T-cell (primary cell): ENCODE results near the gene GAPVD1. TPM values are rescaled to one million over a fixed set of nuclear protein-coding genes. Genes with fewer than 3 reads are reported as not detected.
"Not testable (repeated sequence)": the region's sequence is repeated elsewhere in the genome, so short reads cannot be mapped to it uniquely, and the experiment has no call there.

Experiments used
- ATAC-seq, 4 experiments: fragments of 200-7000 bp in 3 of 4; fragments of 150-1000 bp in 1 of 4; cut with Tn5 transposase; replicated peaks in 1 of 4; 1 replicate in 3 of 4; 2 replicates in 1 of 4; pipeline ENCODE4 v1.10.0; 2021; ENCODE audit warnings: moderate library complexity in 3 of 4, mild to moderate bottlenecking in 2 of 4, moderate number of reproducible peaks in 1 of 4
- CTCF ChIA-PET, 2 donors: fragments of 300-600 bp; sonication (Branson Sonifier 250); formaldehyde crosslinking; loops; one replicate each; lab custom pipeline; 2022; ENCODE audit warnings: antibody characterized with exemption in 2 of 2; lab: Charles Lee
- POLR2A ChIA-PET, 2 donors: fragments of 300-600 bp; sonication (Branson Sonifier 250); formaldehyde crosslinking; loops; one replicate each; lab custom pipeline; 2022; ENCODE audit warnings: antibody characterized with exemption in 2 of 2; lab: Charles Lee
- DNase-seq, 35 experiments: peaks; one replicate each; pipeline versions ENCODE4 v3.0.0 to v3.0.0-alpha.2; 2013 to 2023
- H3K27ac ChIP-seq: one replicate; pipeline ENCODE4 v1.5.1; 2013; ENCODE audit warnings: low read length
- H3K27me3 ChIP-seq, 2 experiments: replicated peaks in 1 of 2; 1 replicate in 1 of 2; 2 replicates in 1 of 2; pipeline versions ENCODE4 v1.6.1 to v1.7.0; 2013; ENCODE audit warnings: low read length in 1 of 2, mixed read lengths in 1 of 2; ENCODE audit not compliant: control insufficient read depth in 2 of 2, insufficient read depth in 2 of 2; ENCODE audit errors: extremely low read depth in 1 of 2
- H3K36me3 ChIP-seq, 2 donors: 1 replicate in 1 of 2; 2 replicates in 1 of 2; pipeline versions ENCODE4 v1.6.1 to v1.7.0; 2013; ENCODE audit warnings: low read length in 1 of 2; ENCODE audit not compliant: control insufficient read depth in 2 of 2, insufficient read depth in 1 of 2; ENCODE audit errors: extremely low read depth in 1 of 2
- H3K4me1 ChIP-seq, 2 experiments: 1 replicate in 1 of 2; 2 replicates in 1 of 2; pipeline versions ENCODE4 v1.6.1 to v1.7.0; 2013; ENCODE audit warnings: low read length in 2 of 2, mixed read lengths in 1 of 2; ENCODE audit not compliant: insufficient read depth in 2 of 2, control insufficient read depth in 1 of 2; ENCODE audit errors: extremely low read depth in 1 of 2
- H3K4me3 ChIP-seq, 2 donors: 1 replicate in 1 of 2; 2 replicates in 1 of 2; pipeline versions ENCODE4 v1.5.1 to v1.7.0; 2013; ENCODE audit warnings: mild to moderate bottlenecking in 2 of 2, low read length in 1 of 2, moderate library complexity in 1 of 2; ENCODE audit not compliant: control insufficient read depth in 1 of 2; ENCODE audit errors: extremely low read depth in 1 of 2
- H3K9me3 ChIP-seq: 2 replicates; pipeline ENCODE4 v1.7.0; 2013
- H3K27ac Mint-ChIP-seq, 2 donors: one replicate each; pipeline ENCODE4 v1.8.0; 2020 to 2021; ENCODE audit warnings: mild to moderate bottlenecking in 2 of 2, mixed read lengths in 2 of 2
- H3K27me3 Mint-ChIP-seq, 2 donors: one replicate each; pipeline ENCODE4 v1.8.0; 2021 to 2022; ENCODE audit warnings: mixed read lengths in 2 of 2
- H3K36me3 Mint-ChIP-seq: one replicate; pipeline ENCODE4 v1.8.0; 2021; ENCODE audit warnings: mixed read lengths
- H3K4me1 Mint-ChIP-seq, 3 donors: one replicate each; pipeline ENCODE4 v1.8.0; 2020 to 2022; ENCODE audit warnings: mixed read lengths in 3 of 3, mild to moderate bottlenecking in 1 of 3
- H3K4me3 Mint-ChIP-seq, 3 donors: one replicate each; pipeline ENCODE4 v1.8.0; 2020 to 2022; ENCODE audit warnings: mild to moderate bottlenecking in 3 of 3, mixed read lengths in 3 of 3, moderate library complexity in 3 of 3
- H3K9me3 Mint-ChIP-seq, 3 donors: one replicate each; pipeline ENCODE4 v1.8.0; 2020 to 2022; ENCODE audit warnings: mixed read lengths in 3 of 3
- WGBS: methylation state at CpG from one replicate; pipeline ENCODE4 v1.1.5; 2013; ENCODE audit warnings: missing lambda C conversion rate; ENCODE audit not compliant: insufficient coverage; 5-methylcytosine and 5-hydroxymethylcytosine counted together
- total RNA-seq, 35 experiments: library from RNA in 6 of 35; stranded (reverse) in 6 of 35; fragments of 120-200 nt in 1 of 35; gene quantifications; one replicate each; pipeline versions ENCODE4 v1.2.1 to v1.2.4 and lab custom pipeline; 2013 to 2026

Gene GAPVD1
- total RNA-seq, 5 donors from 2014 or later (not counting 1 experiment from before 2014, with no cell fraction given) = 54.6 to 71.2 (median 57.4) TPM

GRCh38 chr9:125399666-125400065, 138.0 kb downstream of the GAPVD1 start:
- no peak overlapping the region for H3K4me3 Mint-ChIP-seq
- H3K9me3 Mint-ChIP-seq = no peaks in the 10 kb centered on the region
- no peak overlapping the region for H3K27ac Mint-ChIP-seq
- ChIA-PET CTCF (no interaction called here), POLR2A (no interaction called here)
- H3K27me3 Mint-ChIP-seq = no peaks in the 10 kb centered on the region
- Histone ChIP-seq H3K4me1 (no peaks in the 10 kb centered on the region), H3K27me3 (peaks cover 0 to 3% of the 10 kb centered on the region in 2 experiments), H3K4me3 (no peak overlapping the region), H3K36me3 (no peaks in the 10 kb centered on the region), H3K9me3 (no peaks in the 10 kb centered on the region), H3K27ac (no peak overlapping the region)
- DNase-seq (no peak), ATAC-seq (no peak)
- no peaks in the 10 kb centered on the region for H3K36me3 Mint-ChIP-seq
- H3K4me1 Mint-ChIP-seq = no peaks in the 10 kb centered on the region
- 92% methylated on average over 16 of the region's 20 CpGs for WGBS

- H3K27ac Mint-ChIP-seq, H3K4me3 ChIP-seq, POLR2A ChIA-PET, H3K9me3 ChIP-seq, H3K36me3 Mint-ChIP-seq, H3K4me1 ChIP-seq, ATAC-seq, H3K27me3 Mint-ChIP-seq, H3K27ac ChIP-seq, H3K36me3 ChIP-seq, CTCF ChIA-PET, H3K27me3 ChIP-seq, H3K4me3 Mint-ChIP-seq, H3K4me1 Mint-ChIP-seq, H3K9me3 Mint-ChIP-seq, DNase-seq: not testable (repeated sequence)
- 100% methylated on average over 2 of the region's 8 CpGs for WGBS
These were observed 138.6 kb downstream of the GAPVD1 start for GRCh38 chr9:125400232-125400631.

DNA sequence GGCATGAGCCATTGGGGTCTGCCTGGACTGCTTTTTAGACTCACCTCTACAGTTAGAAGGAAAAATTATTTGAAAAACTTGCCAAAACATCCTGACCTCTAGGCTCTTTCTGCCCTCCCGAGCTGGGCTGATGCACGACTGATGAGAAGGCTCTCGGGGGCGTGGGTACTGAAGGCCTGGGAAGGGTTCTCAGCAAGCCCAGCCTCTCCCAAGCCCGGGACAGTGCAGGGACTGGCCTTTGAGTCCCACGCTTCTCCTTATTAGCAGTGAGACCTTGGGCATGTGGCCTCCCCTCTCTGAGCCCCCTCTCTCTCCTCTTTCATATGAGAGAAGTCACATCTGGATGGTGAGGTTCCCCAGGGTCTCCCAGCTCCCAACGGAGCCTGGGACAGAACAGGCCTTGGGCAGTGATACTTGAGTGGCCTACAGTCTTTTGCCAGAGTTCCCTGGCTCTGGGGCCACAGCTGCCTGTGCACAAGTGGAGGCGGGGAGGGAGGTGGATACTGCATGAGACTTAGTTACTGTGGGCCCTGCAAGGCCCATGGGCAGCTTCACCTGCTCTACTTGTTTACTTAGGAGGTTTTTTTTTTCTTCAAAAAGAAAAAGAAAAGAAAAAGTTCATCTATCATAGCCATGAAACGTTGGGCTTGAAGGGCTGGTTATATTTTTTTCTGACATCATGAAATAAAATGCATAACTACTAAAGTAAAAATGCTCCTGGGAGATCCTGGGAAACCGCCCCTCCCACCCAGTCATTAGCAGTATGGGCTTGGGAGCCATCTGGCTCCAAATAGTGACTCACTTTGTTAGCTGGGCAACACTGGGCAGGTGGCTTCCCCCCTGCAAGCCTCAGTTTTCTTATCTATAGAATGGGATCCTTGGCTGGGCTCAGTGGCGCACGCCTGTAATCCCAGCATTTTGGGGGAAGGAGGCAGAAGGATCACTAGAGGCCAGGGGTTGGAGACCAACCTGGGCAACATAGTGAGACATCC, 139.4 kb downstream of the GAPVD1 start:
- H3K36me3 Mint-ChIP-seq = no peaks in the 10 kb centered on the region
- H3K27me3 Mint-ChIP-seq = peaks cover 3 to 4% of the 10 kb centered on the region in 2 donors
- H3K4me1 ChIP-seq = no peaks in the 10 kb centered on the region
- 82% methylated on average over 6 of the region's 12 CpGs for WGBS
- no peaks in the 10 kb centered on the region for H3K4me1 Mint-ChIP-seq
- CTCF ChIA-PET = no interaction called here
- no peaks in the 10 kb centered on the region for H3K9me3 Mint-ChIP-seq
- no peak overlapping the region for H3K27ac ChIP-seq
- peaks cover 0 to 4% of the 10 kb centered on the region in 2 experiments for H3K27me3 ChIP-seq
- H3K9me3 ChIP-seq = no peaks in the 10 kb centered on the region
- no peak overlapping the region for H3K4me3 ChIP-seq
- H3K4me3 Mint-ChIP-seq = no peak overlapping the region
- DNase-seq (no peak), ATAC-seq (no peak)
- H3K27ac Mint-ChIP-seq = no peak overlapping the region
- POLR2A ChIA-PET = no interaction called here
- no peaks in the 10 kb centered on the region for H3K36me3 ChIP-seq

DNA sequence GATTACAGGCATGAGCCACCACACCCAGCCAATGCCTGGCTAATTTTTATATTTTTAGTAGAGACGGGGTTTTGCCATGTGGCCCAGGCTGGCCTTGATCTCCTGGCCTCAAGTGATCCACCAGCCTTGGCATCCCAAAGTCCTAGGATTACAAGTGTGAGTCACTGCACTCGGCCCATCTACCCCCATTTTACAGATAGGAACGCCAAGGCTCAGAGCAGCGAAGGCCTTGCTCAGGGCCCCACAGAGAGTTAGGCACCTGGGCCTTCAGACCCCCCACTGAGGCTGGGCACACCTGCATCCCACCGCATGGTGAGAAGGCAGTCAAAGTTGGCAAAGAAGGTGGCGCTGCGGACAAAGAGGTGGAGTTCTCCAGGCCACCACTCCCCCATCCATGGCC, 143.1 kb downstream of the GAPVD1 start:
- Histone ChIP-seq H3K4me3 (no peak overlapping the region), H3K27me3 (peaks cover 0 to 39% of the 10 kb centered on the region in 2 experiments), H3K27ac (no peak overlapping the region), H3K36me3 (no peaks in the 10 kb centered on the region), H3K4me1 (peaks cover 0 to 16% of the 10 kb centered on the region in 2 experiments), H3K9me3 (no peaks in the 10 kb centered on the region)
- H3K27ac Mint-ChIP-seq = no peak overlapping the region
- no peaks in the 10 kb centered on the region for H3K36me3 Mint-ChIP-seq
- DNase-seq (no peak), ATAC-seq (no peak)
- WGBS = 86% methylated on average over 7 of the region's 7 CpGs
- ChIA-PET CTCF (no interaction called here), POLR2A (no interaction called here)
- peaks cover 7 to 11% (median 7%) of the 10 kb centered on the region in 3 donors for H3K4me1 Mint-ChIP-seq
- H3K9me3 Mint-ChIP-seq = no peaks in the 10 kb centered on the region
- peaks cover 26 to 29% of the 10 kb centered on the region in 2 donors for H3K27me3 Mint-ChIP-seq
- no peak overlapping the region for H3K4me3 Mint-ChIP-seq

- DNase-seq (no peak), ATAC-seq (no peak)
- Histone ChIP-seq H3K36me3 (no peaks in the 10 kb centered on the region), H3K9me3 (no peaks in the 10 kb centered on the region), H3K4me1 (peaks cover 0 to 16% of the 10 kb centered on the region in 2 experiments), H3K4me3 (no peak overlapping the region), H3K27ac (no peak overlapping the region), H3K27me3 (peaks cover 0 to 53% of the 10 kb centered on the region in 2 experiments)
- Mint-ChIP-seq H3K27me3 (peaks cover 31 to 37% of the 10 kb centered on the region in 2 donors), H3K36me3 (no peaks in the 10 kb centered on the region), H3K4me3 (peak overlapping the region in 1 of 3 donors; percentile 77), H3K9me3 (no peaks in the 10 kb centered on the region), H3K4me1 (peaks cover 10 to 18% (median 12%) of the 10 kb centered on the region in 3 donors), H3K27ac (no peak overlapping the region)
- ChIA-PET POLR2A (no interaction called here), CTCF (interaction anchor here in 1 of 2 donors (0.5 kb wide), 1 partner anchor 1145 kb away, joined by 5 read pairs; no protein-coding TSS in a partner anchor)
- 82% methylated on average over 13 of the region's 15 CpGs for WGBS
These were observed 144.5 kb downstream of the GAPVD1 start for GRCh38 chr9:125405938-125406809.

GRCh38 chr9:125406810-125407087, 145.1 kb downstream of the GAPVD1 start:
- no peaks in the 10 kb centered on the region for H3K9me3 ChIP-seq
- POLR2A ChIA-PET = no interaction called here
- no peaks in the 10 kb centered on the region for H3K9me3 Mint-ChIP-seq
- H3K4me1 Mint-ChIP-seq = peaks cover 10 to 18% (median 12%) of the 10 kb centered on the region in 3 donors
- no peaks in the 10 kb centered on the region for H3K36me3 ChIP-seq
- no peak overlapping the region for H3K4me3 ChIP-seq
- no peak for ATAC-seq
- no peak for DNase-seq
- no peak overlapping the region for H3K27ac ChIP-seq
- WGBS = 96% methylated on average over 13 of the region's 13 CpGs
- no peak overlapping the region for H3K27ac Mint-ChIP-seq
- peaks cover 35 to 41% of the 10 kb centered on the region in 2 donors for H3K27me3 Mint-ChIP-seq
- CTCF ChIA-PET = interaction anchor here in 1 of 2 donors (0.5 to 0.6 kb wide), 2 partner anchors 111 to 1145 kb away, joined by 3 to 5 read pairs; no protein-coding TSS in a partner anchor
- H3K36me3 Mint-ChIP-seq = no peaks in the 10 kb centered on the region
- peak overlapping the region in 1 of 3 donors; percentile 77 for H3K4me3 Mint-ChIP-seq
- H3K4me1 ChIP-seq = peaks cover 0 to 16% of the 10 kb centered on the region in 2 experiments
- H3K27me3 ChIP-seq = peaks cover 0 to 57% of the 10 kb centered on the region in 2 experiments
